Thyroid gland (tissue), 4 donors: Measurements from ENCODE around the gene PPM1N. TPM values are rescaled to one million over a fixed set of nuclear protein-coding genes. Genes with fewer than 3 reads are reported as not detected.
"Not testable (repeated sequence)": the region's sequence is repeated elsewhere in the genome, so short reads cannot be mapped to it uniquely, and the experiment has no call there.

Experiments
- DNase-seq, 2 donors: peaks; one replicate each; pipeline ENCODE4 v3.0.0-alpha.2; 2019
- H3K27ac ChIP-seq, 3 donors: fragments of 200-600 bp; sonication (generic); 1 replicate in 2 of 3; 2 replicates in 1 of 3; pipeline ENCODE4 v1.5.1; 2016 to 2019; ENCODE audit warnings: mild to moderate bottlenecking in 1 of 3, moderate library complexity in 1 of 3
- H3K27me3 ChIP-seq: fragments of 200-600 bp; sonication (generic); one replicate; pipeline ENCODE4 v1.5.1; 2019
- H3K36me3 ChIP-seq, 2 donors: fragments of 200-600 bp; sonication (generic); one replicate each; pipeline ENCODE4 v1.5.1; 2016 to 2019
- H3K4me1 ChIP-seq, 2 donors: fragments of 200-600 bp; sonication (generic); one replicate each; pipeline ENCODE4 v1.5.1; 2017 to 2019
- H3K4me3 ChIP-seq, 3 donors: fragments of 200-600 bp; sonication (generic); replicated peaks in 1 of 3; 1 replicate in 2 of 3; 2 replicates in 1 of 3; pipeline ENCODE4 v1.5.1; 2016; ENCODE audit warnings: mild to moderate bottlenecking in 1 of 3
- H3K9me3 ChIP-seq: fragments of 200-600 bp; sonication (generic); one replicate; pipeline ENCODE4 v1.5.1; 2017
- CTCF ChIP-seq, 6 experiments: fragments of 200-600 bp in 3 of 6; fragments of 450-650 bp in 3 of 6; sonication (generic) in 3 of 6; IDR thresholded peaks; one replicate each; pipeline ENCODE4 v1.5.1; 2016 to 2019; ENCODE audit warnings: antibody characterized with exemption in 6 of 6, mild to moderate bottlenecking in 2 of 6, inconsistent platforms in 1 of 6, moderate library complexity in 1 of 6
- POLR2A ChIP-seq, 2 donors: fragments of 450-650 bp; IDR thresholded peaks; one replicate each; pipeline ENCODE4 v1.6.1; 2017; ENCODE audit warnings: antibody characterized with exemption in 2 of 2, mild to moderate bottlenecking in 2 of 2, moderate library complexity in 1 of 2
- WGBS, 2 donors: methylation state at CpG; one replicate each; pipeline ENCODE4 v1.1.5; 2017; 5-methylcytosine and 5-hydroxymethylcytosine counted together
- intact Hi-C: fragments of 100-400 bp; cut with DNase I; formaldehyde crosslinking; loops from one replicate; pipeline ENCODE4 v1.15.1; 2023
- total RNA-seq, 4 donors: library from RNA; depleted of rRNA; stranded (reverse); fragments of >200 nt; gene quantifications; one replicate each; pipeline ENCODE4 v1.2.3, GENCODE V29; 2016

Gene PPM1N
- total RNA-seq, 4 donors from 2014 or later = 0.73 to 1.1 TPM; not detected in 2

GRCh38 chr19:45509692-45510015 lies 11.4 kb downstream of the PPM1N start:
- H3K27me3 ChIP-seq = no peaks in the 10 kb centered on the region
- peaks cover 26 to 30% of the 10 kb centered on the region in 2 donors for H3K4me1 ChIP-seq
- no peaks in the 10 kb centered on the region for H3K9me3 ChIP-seq
- H3K36me3 ChIP-seq = no peaks in the 10 kb centered on the region
- DNase-seq = no peak
- WGBS, 2 donors = 14 to 21% methylated on average over 2 to 3 of the region's 3 CpGs
- peak overlapping the region; percentile 75 to 92 (median 88) for H3K27ac ChIP-seq
- TF ChIP-seq POLR2A (IDR thresholded peaks at IDR 0.05) (no peak), CTCF (IDR thresholded peaks at IDR 0.05) (no peak)
- H3K4me3 ChIP-seq = peak overlapping the region in 2 of 3 donors; percentile 88 to 100
- intact Hi-C loops = no loop called here

- DNase-seq, H3K27ac ChIP-seq, H3K4me3 ChIP-seq, intact Hi-C loops, H3K36me3 ChIP-seq, H3K27me3 ChIP-seq, H3K9me3 ChIP-seq: not testable (repeated sequence)
- peaks cover 26 to 34% of the 10 kb centered on the region in 2 donors for H3K4me1 ChIP-seq
- WGBS, 2 donors = 86 to 88% methylated on average over 11 of the region's 11 CpGs
Observed at GRCh38 chr19:45510352-45510751, 12.1 kb downstream of the PPM1N start.

- no peak overlapping the region for H3K27ac ChIP-seq
Observed at GRCh38 chr19:45511074-45511473, 12.8 kb downstream of the PPM1N start.

GRCh38 chr19:45512881-45513483 lies 14.7 kb downstream of the PPM1N start:
- no peak overlapping the region for H3K4me3 ChIP-seq
- no peak for DNase-seq
- H3K36me3 ChIP-seq = peaks cover 0 to 5% of the 10 kb centered on the region in 2 donors
- H3K4me1 ChIP-seq = peaks cover 23 to 29% of the 10 kb centered on the region in 2 donors
- no peaks in the 10 kb centered on the region for H3K27me3 ChIP-seq
- 91 to 93% methylated on average over 6 of the region's 6 CpGs for WGBS, 2 donors
- H3K27ac ChIP-seq = no peak overlapping the region
- intact Hi-C loops = no loop called here
- TF ChIP-seq POLR2A (IDR thresholded peaks at IDR 0.05) (no peak), CTCF (IDR thresholded peaks at IDR 0.05) (no peak)
- no peaks in the 10 kb centered on the region for H3K9me3 ChIP-seq

More at GRCh38 chr19:45511074-45511473, 12.8 kb downstream of the PPM1N start:
- Histone ChIP-seq H3K4me3 (no peak overlapping the region), H3K4me1 (peaks cover 25 to 32% of the 10 kb centered on the region in 2 donors), H3K36me3 (no peaks in the 10 kb centered on the region), H3K9me3 (no peaks in the 10 kb centered on the region), H3K27me3 (no peaks in the 10 kb centered on the region)
- TF ChIP-seq POLR2A (IDR thresholded peaks at IDR 0.05) (no peak), CTCF (IDR thresholded peaks at IDR 0.05) (no peak)
- no peak for DNase-seq
- WGBS, 2 donors = 90% methylated on average over 5 of the region's 5 CpGs
- intact Hi-C loops = no loop called here

- Histone ChIP-seq H3K27ac (peak overlapping the region in 2 of 3 donors; percentile 32 to 41), H3K4me3 (no peak overlapping the region), H3K36me3 (peaks cover 9 to 12% of the 10 kb centered on the region in 2 donors), H3K4me1 (peaks cover 15 to 27% of the 10 kb centered on the region in 2 donors), H3K9me3 (no peaks in the 10 kb centered on the region), H3K27me3 (no peaks in the 10 kb centered on the region)
- no peak for DNase-seq
- no peak for TF ChIP-seq CTCF (IDR thresholded peaks at IDR 0.05)
- TF ChIP-seq POLR2A (IDR thresholded peaks at IDR 0.05) = no peak
- intact Hi-C loops = no loop called here
- WGBS, 2 donors = 80 to 84% methylated on average over 6 to 8 of the region's 13 CpGs
Observed at GRCh38 chr19:45514376-45515051, 16.3 kb downstream of the PPM1N start.
